Right ventricle myocardium superior (tissue), 1 donor: ENCODE data around the gene CHCHD1. TPM values are rescaled to one million over a fixed set of nuclear protein-coding genes. Genes with fewer than 3 reads are reported as not detected.
"Not testable (repeated sequence)": the region's sequence is repeated elsewhere in the genome, so short reads cannot be mapped to it uniquely, and the experiment has no call there.

Experiments used
- ATAC-seq: fragments of 200-7000 bp; cut with Tn5 transposase; one replicate; pipeline ENCODE4 v1.9.1; 2020; ENCODE audit warnings: mild to moderate bottlenecking; ENCODE audit not compliant: poor library complexity
- DNase-seq: peaks from one replicate; pipeline ENCODE4 v3.0.0-alpha.2; 2020
- intact Hi-C: fragments of 100-400 bp; cut with DNase I; formaldehyde crosslinking; loops from one replicate; pipeline ENCODE4 v1.11.2; 2022
- total RNA-seq: library from RNA; stranded (reverse); fragmentation: NEBNext Ultra II Directional; extraction: Animal tissue kit (Norgen Biotek cat#: 25700); gene quantifications from one replicate; pipeline ENCODE4 v1.2.1, GENCODE V29; 2021
- donor health status: DM: no; HTN: yes; CAD: no; lungs with severe emphysema.

Gene CHCHD1
- total RNA-seq, 1 donor from 2014 or later: 28.0 TPM

DNA sequence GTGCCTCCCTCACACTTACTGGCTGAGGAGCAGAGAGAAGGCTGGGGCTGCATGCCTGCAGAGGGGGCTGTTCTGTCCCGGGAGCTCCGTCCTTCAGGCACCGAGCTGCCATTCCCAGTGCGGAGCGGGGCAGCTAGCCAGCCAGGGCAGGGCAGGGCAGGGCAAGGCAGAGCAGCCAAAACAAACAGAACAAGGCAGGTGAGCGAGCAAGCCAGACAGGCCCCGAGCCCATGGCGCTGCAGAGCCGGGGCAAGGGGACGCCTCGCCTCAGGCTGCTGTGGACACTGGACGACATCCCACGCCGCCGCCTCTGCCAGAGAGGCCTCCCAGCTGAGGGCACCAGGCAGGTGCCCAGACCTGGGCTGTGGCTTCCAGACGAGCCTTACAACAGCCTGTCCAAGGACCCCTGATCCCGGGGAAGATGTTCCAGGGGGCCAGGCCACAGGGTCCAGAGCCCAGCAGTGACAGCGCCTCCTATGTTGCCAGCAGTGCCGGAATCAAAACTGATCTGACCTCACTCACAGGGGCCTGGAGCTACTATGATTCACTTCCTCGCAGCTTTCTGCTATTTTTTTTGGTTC, 37.8 kb downstream of the CHCHD1 start:
- DNase-seq (peak; percentile 71), ATAC-seq (peak; percentile 75)
- intact Hi-C loops: no loop called here

GRCh38 chr10:73823391-73823790, 41.5 kb downstream of the CHCHD1 start:
- DNase-seq (no peak), ATAC-seq (no peak)
- intact Hi-C loops: no loop called here

DNA sequence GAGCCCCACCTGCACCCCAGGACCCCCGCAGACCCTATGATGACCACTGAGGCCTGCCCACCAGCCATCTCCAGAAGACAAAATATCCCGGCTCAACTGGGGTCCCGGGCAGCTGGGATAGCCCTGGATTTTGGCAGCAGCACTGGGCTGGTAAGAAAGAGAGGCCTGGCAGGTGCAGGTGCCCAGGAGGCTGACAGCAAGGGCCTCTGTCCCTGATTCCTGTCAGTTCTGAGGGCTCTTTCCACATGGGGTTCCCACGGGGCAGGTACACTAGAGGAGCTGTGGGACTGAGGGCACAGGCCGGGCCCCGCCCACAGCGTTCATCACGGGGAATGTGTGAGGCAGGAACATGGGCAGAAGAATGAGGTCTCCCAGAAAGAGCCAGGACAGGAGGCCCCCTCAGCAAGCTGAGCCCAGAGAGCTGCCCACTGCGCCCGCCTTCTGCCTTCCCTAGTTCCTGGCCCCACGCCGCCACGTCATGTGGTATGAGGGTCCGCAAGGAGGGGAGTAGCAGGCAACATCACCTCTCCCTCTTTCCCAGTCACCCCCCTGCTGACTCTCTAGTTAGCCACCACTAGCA, 42.4 kb downstream of the CHCHD1 start:
- DNase-seq: no peak
- intact Hi-C loops: no loop called here
- ATAC-seq: no peak

DNA sequence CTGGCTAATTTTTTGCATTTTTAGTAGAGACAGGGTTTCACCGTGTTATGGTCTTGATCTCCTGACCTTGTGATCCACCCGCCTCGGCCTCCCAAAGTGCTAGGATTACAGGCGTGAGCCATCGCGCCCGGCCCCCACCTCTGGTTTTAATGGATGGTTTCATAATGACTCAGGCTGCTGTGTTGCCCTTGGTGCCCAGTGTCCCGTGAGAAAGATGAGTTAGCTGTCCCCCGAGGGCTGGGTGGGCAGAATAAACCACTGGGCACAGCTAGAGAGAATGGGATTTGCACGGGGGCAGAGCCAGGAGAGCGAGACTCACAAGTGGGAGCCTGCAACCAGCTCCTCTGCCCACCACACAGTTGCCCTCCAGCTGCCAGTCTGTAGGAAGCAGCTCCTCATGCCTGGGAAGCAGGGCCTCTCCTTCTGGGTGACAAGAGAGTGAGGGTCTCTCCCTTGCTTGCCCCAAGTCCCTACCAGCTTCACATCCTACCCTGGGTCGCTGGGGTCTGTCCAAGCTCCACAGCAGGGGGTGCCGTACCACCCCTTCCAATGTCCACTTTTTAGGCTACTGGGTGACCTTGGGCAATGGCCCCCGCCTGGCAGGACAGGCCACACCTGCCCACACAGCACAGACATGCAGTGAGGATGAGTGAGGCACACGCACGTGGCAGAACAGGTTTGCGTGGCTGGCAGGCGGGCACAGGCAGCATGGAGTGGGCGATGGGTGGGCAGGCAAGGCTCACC, 45.7 kb downstream of the CHCHD1 start:
- ATAC-seq: no peak
- intact Hi-C loops: no loop called here
- no peak for DNase-seq

DNA sequence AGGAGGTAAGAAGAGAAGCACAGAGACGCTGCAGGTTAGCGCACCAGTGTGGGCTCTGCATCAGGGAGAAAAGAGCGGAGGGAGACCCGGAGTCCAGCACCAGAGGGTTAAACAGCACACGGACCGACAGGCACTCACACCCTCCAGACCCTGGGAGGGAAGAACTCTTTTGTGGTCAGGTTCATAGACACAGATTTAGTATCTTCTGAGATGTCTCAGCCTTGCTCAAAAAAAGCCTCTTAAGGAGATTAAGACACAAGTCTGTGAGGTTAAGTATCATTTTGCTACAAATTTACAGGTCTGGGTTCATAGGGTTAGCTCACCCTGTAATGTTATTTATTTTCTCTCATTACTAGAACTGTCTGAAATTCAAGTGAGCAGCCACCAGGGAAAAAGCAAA, 46.3 kb downstream of the CHCHD1 start:
- ATAC-seq (no peak), DNase-seq (no peak)
- intact Hi-C loops: no loop called here

GRCh38 chr10:73829090-73829489, 47.2 kb downstream of the CHCHD1 start:
- ATAC-seq, DNase-seq, intact Hi-C loops: not testable (repeated sequence)

Other genes with a start within 250 kb of the CHCHD1 start
- 22.5 TPM for gene USP54, start 190.7 kb upstream of the CHCHD1 start, total RNA-seq
- 0.38 TPM for gene MYOZ1, start 140.6 kb upstream of the CHCHD1 start, total RNA-seq
- 213 TPM for gene SYNPO2L, start 126.0 kb upstream of the CHCHD1 start, total RNA-seq
- gene AGAP5, start 83.9 kb upstream of the CHCHD1 start, total RNA-seq: 3.5 TPM
- 42.3 TPM for gene SEC24C, start 37.7 kb upstream of the CHCHD1 start, total RNA-seq
- gene ZSWIM8, start 3.6 kb downstream of the CHCHD1 start, total RNA-seq: 40.3 TPM
- gene NDST2, start 29.6 kb downstream of the CHCHD1 start, total RNA-seq: 10.4 TPM
- gene CAMK2G, start 92.5 kb downstream of the CHCHD1 start, total RNA-seq: 11.2 TPM
- 7.5 TPM for gene PLAU, start 129.1 kb downstream of the CHCHD1 start, total RNA-seq
- gene VCL, start 216.1 kb downstream of the CHCHD1 start, total RNA-seq: 194 TPM